ENCODE results near the gene PI16. TPM values are rescaled to one million over a fixed set of nuclear protein-coding genes. Genes with fewer than 3 reads are reported as not detected.

PI16 gene
- total RNA-seq, 2 experiments from 2014 or later, result 0.30 TPM; not detected in 1

- ChIA-PET CTCF (ENCODE audit: unreplicated experiment) (no interaction called here), POLR2A (interaction anchor here (0.6 kb wide), 1 partner anchor 78 kb away, joined by 3 read pairs; no protein-coding TSS in a partner anchor)
- no peaks in the 10 kb centered on the region for H4K20me1 ChIP-seq (ENCODE audit: insufficient read depth, low read length)
- no peak overlapping the region for H3K4me2 ChIP-seq (ENCODE audit: low read length)
- H3K4me1 ChIP-seq (ENCODE audit: insufficient read depth, low read length, poor library complexity, severe bottlenecking), result peaks cover 10% of the 10 kb centered on the region
- H3K4me3 ChIP-seq (ENCODE audit: low read depth, low read length, poor library complexity, severe bottlenecking), result no peak overlapping the region
- H3K79me2 ChIP-seq (ENCODE audit: insufficient read depth, low read depth, low read length), result no peaks in the 10 kb centered on the region
- H3K9me3 ChIP-seq (ENCODE audit: low read length), result no peaks in the 10 kb centered on the region
- DNase-seq (ENCODE audit: low spot score), result no peak
- peaks cover 7% of the 10 kb centered on the region; the same call in 1 of the 2 replicates for H3K36me3 ChIP-seq (ENCODE audit: insufficient read depth, low read length)
- no TSS peak for BruUV-seq (replicated peaks)
- H2AFZ ChIP-seq (ENCODE audit: low read length), result no peak overlapping the region
- TF ChIP-seq EZH2phosphoT487 (IDR thresholded peaks at IDR 0.05; ENCODE audit: borderline replicate concordance, low read depth, low read length) (no peak), CTCF (conservative IDR thresholded peaks at IDR 0.05; ENCODE audit: low read length) (no peak)
- H3K27ac ChIP-seq (ENCODE audit: low read depth, low read length, poor library complexity, severe bottlenecking), result no peak overlapping the region
- H3K9me2 ChIP-seq (ENCODE audit: insufficient read depth, low read length), result no peaks in the 10 kb centered on the region
- intact Hi-C loops (cut with micrococcal nuclease; ENCODE audit: unreplicated experiment), result no loop called here
These were observed 59.3 kb downstream of the PI16 start for GRCh38 chr6:37013516-37014491.

Other genes with a start within 250 kb of the PI16 start
- gene CPNE5, start 115.3 kb upstream of the PI16 start, total RNA-seq (2014; rRNA removed; shearing (Covaris generic)), result 25.3 and 37.7 TPM in 2 replicates
- gene CPNE5, start 115.3 kb upstream of the PI16 start, total RNA-seq (2022), result 70.7 and 89.8 TPM in 2 replicates
- gene PPIL1, start 79.9 kb upstream of the PI16 start, total RNA-seq (2014; rRNA removed; shearing (Covaris generic)), result 34.6 and 38.9 TPM in 2 replicates
- gene PPIL1, start 79.9 kb upstream of the PI16 start, total RNA-seq (2022), result 35.6 and 40.0 TPM in 2 replicates
- gene C6orf89, start 68.8 kb upstream of the PI16 start, total RNA-seq (2014; rRNA removed; shearing (Covaris generic)), result 14.7 and 20.1 TPM in 2 replicates
- 25.7 and 30.0 TPM in 2 replicates for gene C6orf89, start 68.8 kb upstream of the PI16 start, total RNA-seq (2022)
- 81.4 and 93.7 TPM in 2 replicates for gene MTCH1, start 31.5 kb downstream of the PI16 start, total RNA-seq (2014; rRNA removed; shearing (Covaris generic))
- gene MTCH1, start 31.5 kb downstream of the PI16 start, total RNA-seq (2022), result 72.5 and 79.6 TPM in 2 replicates
- gene FGD2, start 50.9 kb downstream of the PI16 start, total RNA-seq (2014; rRNA removed; shearing (Covaris generic)), result 23.8 and 27.8 TPM in 2 replicates
- gene FGD2, start 50.9 kb downstream of the PI16 start, total RNA-seq (2022), result 45.7 and 48.6 TPM in 2 replicates
- gene PIM1, start 215.4 kb downstream of the PI16 start, total RNA-seq (2014; rRNA removed; shearing (Covaris generic)), result 27.4 and 31.4 TPM in 2 replicates
- 24.7 and 35.8 TPM in 2 replicates for gene PIM1, start 215.4 kb downstream of the PI16 start, total RNA-seq (2022)

Data from OCI-LY7 (cell line).